Neural crest cell (in vitro differentiated cells): ENCODE results near the gene FCN2. TPM values are rescaled to one million over a fixed set of nuclear protein-coding genes. Genes with fewer than 3 reads are reported as not detected.

Experiments used
- DNase-seq: peaks from one replicate; pipeline ENCODE4 v3.0.0; 2021; ENCODE audit warnings: low read depth, mixed read lengths, low spot score
- H3K27ac Mint-ChIP-seq: one replicate; pipeline ENCODE4 v1.8.0; 2021; ENCODE audit warnings: mild to moderate bottlenecking, mixed read lengths; ENCODE audit not compliant: unreplicated experiment
- H3K27me3 Mint-ChIP-seq: 2 replicates; pipeline ENCODE4 v1.8.0; 2021; ENCODE audit warnings: low read depth, mild to moderate bottlenecking, mixed read lengths
- H3K36me3 Mint-ChIP-seq: 2 replicates; pipeline ENCODE4 v1.8.0; 2021; ENCODE audit warnings: low read depth, mild to moderate bottlenecking, mixed read lengths
- H3K4me1 Mint-ChIP-seq: 2 replicates; pipeline ENCODE4 v1.8.0; 2021; ENCODE audit warnings: mixed read lengths
- H3K4me3 Mint-ChIP-seq: one replicate; pipeline ENCODE4 v1.8.0; 2021; ENCODE audit warnings: mild to moderate bottlenecking, mixed read lengths
- H3K9me3 Mint-ChIP-seq: 2 replicates; pipeline ENCODE4 v1.8.0; 2021; ENCODE audit warnings: mixed read lengths
- CTCF ChIP-seq: fragments of 200-600 bp; sonication (generic); conservative IDR thresholded peaks from 2 replicates; pipeline ENCODE4 v1.5.0; 2021; ENCODE audit warnings: antibody characterized with exemption, mild to moderate bottlenecking
- total RNA-seq: library from RNA; stranded (reverse); gene quantifications from 2 replicates; pipeline ENCODE4 v1.2.1, GENCODE V29; 2021

The FCN2 gene
- total RNA-seq, 1 donor from 2014 or later = not detected

GRCh38 chr9:134917431-134918373 lies 37.1 kb downstream of the FCN2 start, which contains the start of gene FCN1:
Gene FCN1 (minus strand): TSS chr9:134917912. CDS start chr9:134917871, 41 bp downstream.
- Mint-ChIP-seq H3K4me3 (no peak within 1 kb of the TSS), H3K27me3 (no peaks in the 10 kb centered on the region), H3K4me1 (no peaks in the 10 kb centered on the region), H3K9me3 (peaks cover 6% of the 10 kb centered on the region), H3K27ac (no peak within 1 kb of the TSS), H3K36me3 (peaks cover 2% of the 10 kb centered on the region)
- no peak for TF ChIP-seq CTCF
- DNase-seq = no peak

- peaks cover 2% of the 10 kb centered on the region for H3K36me3 Mint-ChIP-seq
- H3K4me3 Mint-ChIP-seq = no peak overlapping the region
- peaks cover 6% of the 10 kb centered on the region for H3K9me3 Mint-ChIP-seq
- TF ChIP-seq CTCF = no peak
- H3K27ac Mint-ChIP-seq = no peak overlapping the region
- H3K27me3 Mint-ChIP-seq = no peaks in the 10 kb centered on the region
- no peaks in the 10 kb centered on the region for H3K4me1 Mint-ChIP-seq
- DNase-seq = no peak
These were observed 38.0 kb downstream of the FCN2 start for GRCh38 chr9:134918646-134919045.

- TF ChIP-seq CTCF = no peak
- H3K4me1 Mint-ChIP-seq = no peaks in the 10 kb centered on the region
- peaks cover 6% of the 10 kb centered on the region for H3K9me3 Mint-ChIP-seq
- H3K36me3 Mint-ChIP-seq = peaks cover 2% of the 10 kb centered on the region
- no peaks in the 10 kb centered on the region for H3K27me3 Mint-ChIP-seq
- no peak overlapping the region for H3K27ac Mint-ChIP-seq
- no peak for DNase-seq
- H3K4me3 Mint-ChIP-seq = no peak overlapping the region
These were observed 38.7 kb downstream of the FCN2 start for GRCh38 chr9:134919303-134919702.

- peaks cover 2% of the 10 kb centered on the region for H3K36me3 Mint-ChIP-seq
- H3K27me3 Mint-ChIP-seq = no peaks in the 10 kb centered on the region
- no peak for DNase-seq
- H3K4me3 Mint-ChIP-seq = no peak overlapping the region
- no peak overlapping the region for H3K27ac Mint-ChIP-seq
- no peak for TF ChIP-seq CTCF
- peaks cover 6% of the 10 kb centered on the region for H3K9me3 Mint-ChIP-seq
- H3K4me1 Mint-ChIP-seq = no peaks in the 10 kb centered on the region
These were observed 41.7 kb downstream of the FCN2 start for GRCh38 chr9:134922066-134922931.

- H3K4me3 Mint-ChIP-seq = no peak overlapping the region
- no peaks in the 10 kb centered on the region for H3K4me1 Mint-ChIP-seq
- no peak for TF ChIP-seq CTCF
- H3K36me3 Mint-ChIP-seq = peaks cover 2% of the 10 kb centered on the region
- H3K27me3 Mint-ChIP-seq = peaks cover 2% of the 10 kb centered on the region
- no peak for DNase-seq
- H3K9me3 Mint-ChIP-seq = peaks cover 6% of the 10 kb centered on the region
- H3K27ac Mint-ChIP-seq = no peak overlapping the region
These were observed 42.3 kb downstream of the FCN2 start for GRCh38 chr9:134922932-134923240.
